Naive B cell (primary cell): ENCODE results near the gene E2F8. TPM values are rescaled to one million over a fixed set of nuclear protein-coding genes. Genes with fewer than 3 reads are reported as not detected.
"Not testable (repeated sequence)": the region's sequence is repeated elsewhere in the genome, so short reads cannot be mapped to it uniquely, and the experiment has no call there.

Source experiments
- ATAC-seq, 2 donors: fragments of 150-1000 bp; cut with Tn5 transposase; 2 replicates each; pipeline ENCODE4 v1.10.0; 2021; ENCODE audit warnings: low read depth in 2 of 2, mild to moderate bottlenecking in 2 of 2, moderate library complexity in 2 of 2
- DNase-seq: peaks from one replicate; pipeline ENCODE4 v3.0.0; 2022
- H3K27ac Mint-ChIP-seq, 6 donors: one replicate each; pipeline ENCODE4 v1.8.0; 2020 to 2022; ENCODE audit warnings: mild to moderate bottlenecking in 6 of 6, mixed read lengths in 6 of 6, moderate library complexity in 5 of 6, inconsistent platforms in 2 of 6
- H3K27me3 Mint-ChIP-seq, 3 donors: one replicate each; pipeline ENCODE4 v1.8.0; 2021 to 2022; ENCODE audit warnings: mixed read lengths in 3 of 3, mild to moderate bottlenecking in 1 of 3
- H3K36me3 Mint-ChIP-seq, 2 donors: one replicate each; pipeline ENCODE4 v1.8.0; 2020 to 2022; ENCODE audit warnings: mixed read lengths in 2 of 2, inconsistent platforms in 1 of 2, mild to moderate bottlenecking in 1 of 2
- H3K4me1 Mint-ChIP-seq, 3 donors: one replicate each; pipeline ENCODE4 v1.8.0; 2020 to 2022; ENCODE audit warnings: mixed read lengths in 3 of 3, inconsistent platforms in 1 of 3, mild to moderate bottlenecking in 1 of 3, moderate library complexity in 1 of 3
- H3K4me3 Mint-ChIP-seq, 8 donors: one replicate each; pipeline ENCODE4 v1.8.0; 2020 to 2022; ENCODE audit warnings: mild to moderate bottlenecking in 8 of 8, mixed read lengths in 8 of 8, moderate library complexity in 8 of 8, inconsistent platforms in 2 of 8
- H3K9me3 Mint-ChIP-seq, 7 donors: one replicate each; pipeline ENCODE4 v1.8.0; 2020 to 2022; ENCODE audit warnings: mixed read lengths in 7 of 7, mild to moderate bottlenecking in 5 of 7, inconsistent platforms in 2 of 7, moderate library complexity in 1 of 7
- polyA plus RNA-seq, 6 donors: library from polyadenylated mRNA; unstranded; fragments of 300-500 nt; fragmentation: Illumina TruSeq; gene quantifications; one replicate each; pipeline ENCODE4 v1.2.3, GENCODE V29; 2021; ENCODE audit warnings: low read depth in 6 of 6

E2F8 gene
- polyA plus RNA-seq, 6 donors from 2014 or later: not detected

DNA sequence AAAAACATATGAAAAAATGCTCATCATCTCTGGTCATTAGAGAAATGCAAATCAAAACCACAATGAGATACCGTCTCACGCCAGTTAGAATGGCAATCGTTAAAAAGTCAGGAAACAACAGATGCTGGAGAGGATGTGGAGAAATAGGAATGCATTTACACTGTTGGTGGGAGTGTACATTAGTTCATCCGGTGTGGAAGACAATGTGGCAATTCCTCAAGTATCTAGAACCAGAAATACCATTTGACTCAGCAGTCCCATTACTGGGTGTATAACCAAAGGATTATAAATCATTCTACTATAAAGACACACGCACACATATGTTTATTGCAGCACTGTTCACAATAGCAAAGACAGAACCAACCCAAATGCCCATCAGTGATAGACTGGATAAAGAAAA lies 32.5 kb upstream of the E2F8 start:
- H3K36me3 Mint-ChIP-seq, H3K9me3 Mint-ChIP-seq, H3K4me3 Mint-ChIP-seq, DNase-seq, ATAC-seq, H3K4me1 Mint-ChIP-seq, H3K27ac Mint-ChIP-seq: not testable (repeated sequence)
- H3K27me3 Mint-ChIP-seq: peaks cover 13 to 31% (median 30%) of the 10 kb centered on the region in 3 donors

DNA sequence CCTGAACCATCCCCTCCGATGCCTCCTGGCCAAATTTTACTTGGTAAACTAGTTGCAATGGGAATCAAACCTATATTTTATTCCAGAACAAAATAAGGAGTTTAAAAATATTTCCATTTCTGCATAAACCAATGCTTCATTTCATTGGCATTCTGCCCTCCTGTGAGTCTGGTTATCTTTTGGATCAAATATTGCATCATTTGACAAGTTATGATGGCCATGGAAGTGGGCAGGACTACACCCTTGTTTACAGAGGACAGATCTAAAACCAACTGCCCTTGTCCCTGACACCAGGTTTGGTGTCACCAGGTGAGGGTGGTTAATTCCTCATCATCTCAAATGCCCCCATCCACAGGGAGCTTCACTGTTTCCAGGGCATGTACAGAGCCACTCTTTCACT lies 28.2 kb upstream of the E2F8 start:
- no peaks in the 10 kb centered on the region for H3K4me1 Mint-ChIP-seq
- H3K27me3 Mint-ChIP-seq: peaks cover 20 to 46% (median 36%) of the 10 kb centered on the region in 3 donors
- DNase-seq: no peak
- ATAC-seq: no peak
- H3K36me3 Mint-ChIP-seq: no peaks in the 10 kb centered on the region
- peaks cover 0 to 4% (median 0%) of the 10 kb centered on the region in 7 donors for H3K9me3 Mint-ChIP-seq
- no peak overlapping the region for H3K4me3 Mint-ChIP-seq
- no peak overlapping the region for H3K27ac Mint-ChIP-seq

GRCh38 chr11:19267567-19267966 lies 26.8 kb upstream of the E2F8 start:
- ATAC-seq: no peak
- no peaks in the 10 kb centered on the region for H3K4me1 Mint-ChIP-seq
- no peak for DNase-seq
- no peaks in the 10 kb centered on the region for H3K36me3 Mint-ChIP-seq
- no peak overlapping the region for H3K4me3 Mint-ChIP-seq
- H3K27me3 Mint-ChIP-seq: peaks cover 24 to 53% (median 33%) of the 10 kb centered on the region in 3 donors
- no peak overlapping the region for H3K27ac Mint-ChIP-seq
- H3K9me3 Mint-ChIP-seq: peaks cover 0 to 2% (median 0%) of the 10 kb centered on the region in 7 donors

DNA sequence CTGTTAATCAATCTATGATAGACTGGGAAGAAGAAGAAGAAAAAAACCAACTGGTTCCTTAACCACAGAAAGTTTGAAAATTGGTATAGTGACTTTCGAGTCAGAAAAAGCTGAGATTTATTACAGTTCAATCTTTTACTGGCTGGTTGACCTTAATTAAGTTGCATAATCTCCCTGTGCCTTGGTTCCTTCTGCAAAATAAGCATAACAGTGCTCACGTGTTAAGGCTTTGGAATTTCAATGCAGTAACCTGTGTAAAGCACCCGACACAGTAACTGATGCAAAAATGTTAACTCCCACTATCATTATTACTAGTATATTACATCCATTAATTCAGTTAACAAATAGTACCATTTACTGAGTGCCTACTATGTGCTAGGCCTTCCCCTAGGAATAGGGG lies 22.6 kb upstream of the E2F8 start:
- DNase-seq: no peak
- Mint-ChIP-seq H3K36me3 (no peaks in the 10 kb centered on the region), H3K4me3 (no peak overlapping the region), H3K27me3 (peaks cover 5 to 23% (median 16%) of the 10 kb centered on the region in 3 donors), H3K27ac (no peak overlapping the region), H3K4me1 (no peaks in the 10 kb centered on the region), H3K9me3 (no peaks in the 10 kb centered on the region)
- no peak for ATAC-seq

DNA sequence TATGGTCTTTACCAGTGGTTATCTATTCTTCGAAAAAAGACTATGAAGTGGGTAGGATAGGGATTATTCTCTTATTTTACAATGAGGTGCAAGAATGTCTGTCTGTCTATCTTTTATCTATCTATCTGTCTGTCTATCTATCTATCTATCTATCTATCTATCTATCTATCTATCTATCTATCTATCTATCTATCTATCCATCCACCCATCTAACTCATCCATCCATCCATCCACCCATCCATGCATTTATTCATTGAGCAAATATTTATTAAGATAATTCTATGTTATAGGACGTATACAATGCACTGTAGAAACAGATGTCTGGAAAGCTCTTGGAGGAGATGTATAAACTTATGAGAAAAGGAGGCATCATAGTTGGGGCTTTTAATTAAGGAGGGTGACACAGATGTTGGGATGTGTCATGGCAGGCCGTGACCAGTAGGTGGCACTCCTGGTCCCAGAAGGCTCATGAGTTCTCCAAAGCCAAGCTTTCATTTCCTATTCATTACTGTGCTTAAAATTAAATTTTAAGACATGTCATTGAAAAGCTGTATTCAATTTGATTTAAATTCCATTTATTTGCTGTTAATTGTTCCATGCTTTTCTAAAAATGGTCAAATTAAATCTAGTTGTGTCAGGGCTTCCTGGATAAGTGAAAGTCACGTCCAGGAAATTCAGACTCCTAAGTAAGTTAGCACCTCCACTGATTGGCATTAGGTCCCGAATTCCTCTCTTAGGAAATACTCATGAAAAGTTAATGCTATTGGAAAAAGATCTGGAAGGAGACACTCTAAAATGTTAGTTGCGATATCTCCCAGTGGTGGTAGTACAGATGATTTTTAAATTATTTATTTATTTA lies 19.0 kb upstream of the E2F8 start:
- H3K27ac Mint-ChIP-seq: no peak overlapping the region
- H3K4me3 Mint-ChIP-seq: no peak overlapping the region
- ATAC-seq (peak; percentile 52 to 74), DNase-seq (peak; percentile 40)
- peaks cover 0 to 7% of the 10 kb centered on the region in 2 donors for H3K36me3 Mint-ChIP-seq
- H3K4me1 Mint-ChIP-seq: no peaks in the 10 kb centered on the region
- H3K9me3 Mint-ChIP-seq: peaks cover 0 to 4% (median 2%) of the 10 kb centered on the region in 7 donors
- H3K27me3 Mint-ChIP-seq: peaks cover 0 to 17% (median 8%) of the 10 kb centered on the region in 3 donors

DNA sequence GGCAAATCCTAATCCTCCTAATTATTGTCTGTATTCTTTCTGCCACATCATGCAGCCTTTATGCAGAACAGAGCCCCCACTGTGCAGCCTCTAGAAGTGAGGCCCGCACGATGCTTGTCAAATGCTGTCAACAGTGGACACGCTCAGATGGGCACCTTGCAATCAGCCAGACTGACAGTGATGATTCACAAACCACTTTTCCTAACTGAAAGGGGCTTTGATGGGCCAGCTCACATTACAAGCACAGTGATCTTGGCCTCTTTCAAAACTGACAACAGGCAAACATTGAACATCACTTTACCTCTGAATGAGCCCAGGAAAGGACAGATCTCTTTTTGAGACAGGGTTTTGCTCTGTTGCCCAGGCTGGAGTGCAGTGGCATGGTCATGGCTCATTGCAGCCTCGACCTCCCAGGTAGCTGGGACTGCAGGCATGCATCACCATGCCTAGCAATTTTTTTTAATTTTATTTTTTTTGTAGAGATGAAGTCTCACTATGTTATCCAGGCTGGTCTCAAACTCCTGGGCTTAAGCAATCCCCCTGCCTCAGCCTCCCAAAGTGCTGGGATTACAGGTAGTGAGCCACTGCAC lies 18.0 kb upstream of the E2F8 start:
- Mint-ChIP-seq H3K27ac (no peak overlapping the region), H3K4me1 (no peaks in the 10 kb centered on the region), H3K9me3 (peaks cover 3 to 12% (median 5%) of the 10 kb centered on the region in 7 donors), H3K27me3 (peaks cover 5 to 12% (median 6%) of the 10 kb centered on the region in 3 donors), H3K36me3 (peaks cover 0 to 7% of the 10 kb centered on the region in 2 donors), H3K4me3 (no peak overlapping the region)
- DNase-seq: no peak
- ATAC-seq: no peak

GRCh38 chr11:19254441-19254840 lies 13.7 kb upstream of the E2F8 start:
- not testable (repeated sequence) for H3K36me3 Mint-ChIP-seq, ATAC-seq, H3K4me1 Mint-ChIP-seq, DNase-seq, H3K27ac Mint-ChIP-seq, H3K4me3 Mint-ChIP-seq
- Mint-ChIP-seq H3K9me3 (peaks cover 5 to 14% (median 8%) of the 10 kb centered on the region in 7 donors), H3K27me3 (peaks cover 0 to 17% (median 5%) of the 10 kb centered on the region in 3 donors)

DNA sequence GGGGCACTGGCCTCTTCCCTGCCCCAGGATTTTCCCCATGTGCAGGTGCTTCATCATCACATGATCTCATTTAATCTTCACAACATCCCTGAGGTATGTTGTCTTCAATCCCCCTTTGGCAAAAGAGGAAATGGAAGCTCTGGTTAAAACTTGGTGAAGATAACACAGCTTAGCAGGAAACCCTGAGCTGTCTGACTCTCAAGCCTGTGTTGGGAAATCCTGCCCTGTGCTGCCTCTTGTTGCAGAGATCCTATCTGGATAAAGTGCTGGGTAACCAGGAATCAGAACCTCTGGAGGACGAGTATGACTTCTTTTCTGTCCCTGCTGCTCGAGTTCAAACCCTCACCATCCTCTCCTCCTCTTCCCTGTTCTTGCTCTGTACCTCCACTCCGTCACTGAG lies 13.1 kb upstream of the E2F8 start:
- H3K9me3 Mint-ChIP-seq: peaks cover 8 to 18% (median 9%) of the 10 kb centered on the region in 7 donors
- ATAC-seq (no peak), DNase-seq (no peak)
- H3K27ac Mint-ChIP-seq: no peak overlapping the region
- H3K4me3 Mint-ChIP-seq: peak overlapping the region in 1 of 8 donors; percentile 8
- H3K4me1 Mint-ChIP-seq: no peaks in the 10 kb centered on the region
- peaks cover 0 to 18% (median 5%) of the 10 kb centered on the region in 3 donors for H3K27me3 Mint-ChIP-seq
- H3K36me3 Mint-ChIP-seq: peaks cover 0 to 7% of the 10 kb centered on the region in 2 donors

GRCh38 chr11:19253153-19253745 lies 12.5 kb upstream of the E2F8 start:
- Mint-ChIP-seq H3K4me1 (no peaks in the 10 kb centered on the region), H3K9me3 (peaks cover 8 to 18% (median 9%) of the 10 kb centered on the region in 7 donors), H3K4me3 (no peak overlapping the region), H3K27ac (no peak overlapping the region), H3K27me3 (peaks cover 0 to 22% (median 5%) of the 10 kb centered on the region in 3 donors), H3K36me3 (peaks cover 0 to 7% of the 10 kb centered on the region in 2 donors)
- no peak for ATAC-seq
- no peak for DNase-seq

- H3K27me3 Mint-ChIP-seq: peaks cover 0 to 27% (median 10%) of the 10 kb centered on the region in 3 donors
- DNase-seq: no peak
These were observed 11.8 kb upstream of the E2F8 start for GRCh38 chr11:19252394-19253152.

DNA sequence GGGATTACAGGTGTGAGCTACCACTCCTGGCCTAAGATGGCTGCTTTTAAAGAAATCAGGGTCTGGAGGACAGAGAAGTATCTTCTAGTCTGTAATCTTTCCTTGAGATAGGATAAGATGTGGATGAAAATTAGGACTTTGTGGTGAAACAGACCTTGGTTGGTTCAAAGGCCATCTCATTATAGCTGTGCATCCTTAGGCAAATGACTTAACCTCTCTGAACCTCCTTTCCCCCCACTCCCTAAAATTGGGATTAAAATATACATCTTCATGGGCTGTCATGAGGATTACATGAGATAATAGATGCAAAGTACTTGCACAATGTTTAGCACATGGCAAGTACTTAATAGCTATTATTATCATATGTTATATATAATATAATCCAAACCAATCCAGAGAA lies 10.8 kb upstream of the E2F8 start:
- peaks cover 0 to 7% of the 10 kb centered on the region in 2 donors for H3K36me3 Mint-ChIP-seq
- no peaks in the 10 kb centered on the region for H3K4me1 Mint-ChIP-seq
- peaks cover 6 to 27% (median 14%) of the 10 kb centered on the region in 3 donors for H3K27me3 Mint-ChIP-seq
- H3K9me3 Mint-ChIP-seq: peaks cover 8 to 18% (median 10%) of the 10 kb centered on the region in 7 donors
- H3K4me3 Mint-ChIP-seq: no peak overlapping the region
- H3K27ac Mint-ChIP-seq: no peak overlapping the region
- no peak for DNase-seq
- ATAC-seq: no peak

More at GRCh38 chr11:19252394-19253152, 11.8 kb upstream of the E2F8 start:
- H3K9me3 Mint-ChIP-seq: peaks cover 8 to 18% (median 10%) of the 10 kb centered on the region in 7 donors
- no peak overlapping the region for H3K4me3 Mint-ChIP-seq
- no peaks in the 10 kb centered on the region for H3K4me1 Mint-ChIP-seq
- H3K36me3 Mint-ChIP-seq: peaks cover 0 to 7% of the 10 kb centered on the region in 2 donors
- no peak overlapping the region for H3K27ac Mint-ChIP-seq
- ATAC-seq: no peak

GRCh38 chr11:19246816-19247215 lies 6.1 kb upstream of the E2F8 start:
- Mint-ChIP-seq H3K27ac (no peak overlapping the region), H3K4me1 (peaks cover 7 to 15% (median 9%) of the 10 kb centered on the region in 3 donors), H3K27me3 (peaks cover 27 to 47% (median 34%) of the 10 kb centered on the region in 3 donors), H3K9me3 (peaks cover 0 to 9% (median 6%) of the 10 kb centered on the region in 7 donors), H3K36me3 (peaks cover 0 to 7% of the 10 kb centered on the region in 2 donors), H3K4me3 (no peak overlapping the region)
- ATAC-seq (no peak), DNase-seq (no peak)

DNA sequence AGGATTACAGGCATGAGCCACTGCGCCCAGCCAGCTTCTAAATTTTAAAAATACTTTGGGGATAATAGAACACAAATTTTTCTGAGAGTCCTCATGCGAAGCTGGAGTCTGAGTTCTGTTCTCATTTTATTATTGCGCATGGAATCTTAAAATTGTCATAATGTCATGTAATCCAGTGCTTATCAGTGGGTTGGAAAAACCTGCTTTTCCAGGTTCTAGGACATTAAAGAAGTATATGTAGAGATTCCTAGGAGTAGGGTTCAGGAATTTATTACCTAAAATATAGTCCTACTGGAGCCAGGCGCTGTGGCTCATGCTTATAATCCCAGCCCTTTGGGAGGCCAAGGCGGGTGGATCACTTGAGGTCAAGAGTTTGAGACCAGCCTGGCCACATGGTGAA lies 4.6 kb upstream of the E2F8 start:
- H3K36me3 Mint-ChIP-seq: peaks cover 0 to 7% of the 10 kb centered on the region in 2 donors
- H3K9me3 Mint-ChIP-seq: peaks cover 0 to 9% (median 6%) of the 10 kb centered on the region in 7 donors
- DNase-seq: no peak
- H3K4me1 Mint-ChIP-seq: peaks cover 13 to 23% (median 14%) of the 10 kb centered on the region in 3 donors
- no peak for ATAC-seq
- H3K27ac Mint-ChIP-seq: no peak overlapping the region
- peaks cover 34 to 54% (median 41%) of the 10 kb centered on the region in 3 donors for H3K27me3 Mint-ChIP-seq
- no peak overlapping the region for H3K4me3 Mint-ChIP-seq
